Erythroblast (primary cell): Measurements from ENCODE around the gene SLC13A1.

Experiments used
- GATA1 ChIP-seq: IDR thresholded peaks from 2 replicates; pipeline ENCODE4 v1.6.1; 2011; ENCODE audit warnings: low read depth, mild to moderate bottlenecking, control low read depth, low read length, moderate library complexity
- POLR2A ChIP-seq: IDR thresholded peaks from 2 replicates; pipeline ENCODE4 v1.6.1; 2011; ENCODE audit warnings: mild to moderate bottlenecking, low read length

DNA sequence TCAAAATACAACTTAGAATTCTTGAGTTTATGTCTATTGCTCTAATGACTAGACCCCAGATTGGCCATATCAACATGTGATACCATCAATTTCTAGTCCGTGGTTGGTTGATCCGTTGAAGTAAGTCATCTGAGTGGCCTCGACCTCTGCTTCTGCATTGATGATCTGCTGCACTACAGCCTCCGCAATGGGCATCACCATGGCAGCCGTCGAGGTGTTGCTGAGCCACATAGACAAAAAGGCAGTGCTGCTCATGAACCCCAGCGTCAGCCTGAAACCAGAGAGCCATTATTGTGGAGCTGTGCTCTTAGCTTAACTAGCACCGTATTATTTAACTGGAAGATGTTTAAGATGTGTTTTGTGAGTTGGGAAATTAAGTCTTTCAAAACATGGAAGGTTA lies 30.7 kb downstream of the SLC13A1 start:
- TF ChIP-seq GATA1: no peak
- no peak for TF ChIP-seq POLR2A
